ENCODE data around the gene PATJ. TPM values are rescaled to one million over a fixed set of nuclear protein-coding genes. Genes with fewer than 3 reads are reported as not detected.

The PATJ gene
- total and polyA plus RNA-seq, 2 experiments from 2014 or later = 35.3 to 68.4 TPM

GRCh38 chr1:61953076-61953789, 211.0 kb downstream of the PATJ start:
- ATAC-seq = no peak
- peak overlapping the region; percentile 61; the same call in 2 of the 3 replicates for H3K4me3 Mint-ChIP-seq
- Histone ChIP-seq H3K4me2 (peak overlapping the region; percentile 39; the same call in 1 of the 2 replicates), H3K4me3 (no peak overlapping the region), H4K20me1 (replicated peaks; ENCODE audit: insufficient read depth) (no peaks in the 10 kb centered on the region), H3K27ac (ENCODE audit: low read depth) (peak overlapping the region; percentile 94), H3F3A (replicated peaks; ENCODE audit: low read depth) (no peaks in the 10 kb centered on the region), H2AFZ (no peak overlapping the region), H3K9me2 (ENCODE audit: insufficient read depth) (no peaks in the 10 kb centered on the region), H3K4me1 (ENCODE audit: insufficient read depth) (peaks cover 49% of the 10 kb centered on the region), H3K27me3 (ENCODE audit: insufficient read depth) (no peaks in the 10 kb centered on the region), H3K36me3 (ENCODE audit: insufficient read depth) (no peaks in the 10 kb centered on the region), H3K79me2 (replicated peaks; ENCODE audit: insufficient read depth) (no peaks in the 10 kb centered on the region)
- no peaks in the 10 kb centered on the region for H3K9me3 Mint-ChIP-seq
- no peaks in the 10 kb centered on the region; the same call in 2 of the 3 replicates for H3K36me3 Mint-ChIP-seq (ENCODE audit: low read depth)
- peaks cover 56% of the 10 kb centered on the region for H3K4me1 Mint-ChIP-seq
- no peaks in the 10 kb centered on the region for H3K27me3 Mint-ChIP-seq (ENCODE audit: insufficient read depth, low read depth, poor library complexity)
- H3K27ac Mint-ChIP-seq = peak overlapping the region; percentile 88
- no peak for DNase-seq (ENCODE audit: low spot score)
- no peak for TF ChIP-seq ZNF331 (CRISPR knock-in tag; IDR thresholded peaks at IDR 0.05; ENCODE audit: low read depth)
- TF ChIP-seq NANOG (IDR thresholded peaks at IDR 0.05; ENCODE audit: borderline replicate concordance) = no peak
- TF ChIP-seq EZH2 (IDR thresholded peaks at IDR 0.05; ENCODE audit: low read depth, unreplicated experiment) = no peak
- TF ChIP-seq EZH2phosphoT487 (IDR thresholded peaks at IDR 0.05; ENCODE audit: unreplicated experiment) = no peak
- no peak for TF ChIP-seq CREB1 (CRISPR knock-in tag; IDR thresholded peaks at IDR 0.05; ENCODE audit: low read depth)
- TF ChIP-seq, protein P1, sequence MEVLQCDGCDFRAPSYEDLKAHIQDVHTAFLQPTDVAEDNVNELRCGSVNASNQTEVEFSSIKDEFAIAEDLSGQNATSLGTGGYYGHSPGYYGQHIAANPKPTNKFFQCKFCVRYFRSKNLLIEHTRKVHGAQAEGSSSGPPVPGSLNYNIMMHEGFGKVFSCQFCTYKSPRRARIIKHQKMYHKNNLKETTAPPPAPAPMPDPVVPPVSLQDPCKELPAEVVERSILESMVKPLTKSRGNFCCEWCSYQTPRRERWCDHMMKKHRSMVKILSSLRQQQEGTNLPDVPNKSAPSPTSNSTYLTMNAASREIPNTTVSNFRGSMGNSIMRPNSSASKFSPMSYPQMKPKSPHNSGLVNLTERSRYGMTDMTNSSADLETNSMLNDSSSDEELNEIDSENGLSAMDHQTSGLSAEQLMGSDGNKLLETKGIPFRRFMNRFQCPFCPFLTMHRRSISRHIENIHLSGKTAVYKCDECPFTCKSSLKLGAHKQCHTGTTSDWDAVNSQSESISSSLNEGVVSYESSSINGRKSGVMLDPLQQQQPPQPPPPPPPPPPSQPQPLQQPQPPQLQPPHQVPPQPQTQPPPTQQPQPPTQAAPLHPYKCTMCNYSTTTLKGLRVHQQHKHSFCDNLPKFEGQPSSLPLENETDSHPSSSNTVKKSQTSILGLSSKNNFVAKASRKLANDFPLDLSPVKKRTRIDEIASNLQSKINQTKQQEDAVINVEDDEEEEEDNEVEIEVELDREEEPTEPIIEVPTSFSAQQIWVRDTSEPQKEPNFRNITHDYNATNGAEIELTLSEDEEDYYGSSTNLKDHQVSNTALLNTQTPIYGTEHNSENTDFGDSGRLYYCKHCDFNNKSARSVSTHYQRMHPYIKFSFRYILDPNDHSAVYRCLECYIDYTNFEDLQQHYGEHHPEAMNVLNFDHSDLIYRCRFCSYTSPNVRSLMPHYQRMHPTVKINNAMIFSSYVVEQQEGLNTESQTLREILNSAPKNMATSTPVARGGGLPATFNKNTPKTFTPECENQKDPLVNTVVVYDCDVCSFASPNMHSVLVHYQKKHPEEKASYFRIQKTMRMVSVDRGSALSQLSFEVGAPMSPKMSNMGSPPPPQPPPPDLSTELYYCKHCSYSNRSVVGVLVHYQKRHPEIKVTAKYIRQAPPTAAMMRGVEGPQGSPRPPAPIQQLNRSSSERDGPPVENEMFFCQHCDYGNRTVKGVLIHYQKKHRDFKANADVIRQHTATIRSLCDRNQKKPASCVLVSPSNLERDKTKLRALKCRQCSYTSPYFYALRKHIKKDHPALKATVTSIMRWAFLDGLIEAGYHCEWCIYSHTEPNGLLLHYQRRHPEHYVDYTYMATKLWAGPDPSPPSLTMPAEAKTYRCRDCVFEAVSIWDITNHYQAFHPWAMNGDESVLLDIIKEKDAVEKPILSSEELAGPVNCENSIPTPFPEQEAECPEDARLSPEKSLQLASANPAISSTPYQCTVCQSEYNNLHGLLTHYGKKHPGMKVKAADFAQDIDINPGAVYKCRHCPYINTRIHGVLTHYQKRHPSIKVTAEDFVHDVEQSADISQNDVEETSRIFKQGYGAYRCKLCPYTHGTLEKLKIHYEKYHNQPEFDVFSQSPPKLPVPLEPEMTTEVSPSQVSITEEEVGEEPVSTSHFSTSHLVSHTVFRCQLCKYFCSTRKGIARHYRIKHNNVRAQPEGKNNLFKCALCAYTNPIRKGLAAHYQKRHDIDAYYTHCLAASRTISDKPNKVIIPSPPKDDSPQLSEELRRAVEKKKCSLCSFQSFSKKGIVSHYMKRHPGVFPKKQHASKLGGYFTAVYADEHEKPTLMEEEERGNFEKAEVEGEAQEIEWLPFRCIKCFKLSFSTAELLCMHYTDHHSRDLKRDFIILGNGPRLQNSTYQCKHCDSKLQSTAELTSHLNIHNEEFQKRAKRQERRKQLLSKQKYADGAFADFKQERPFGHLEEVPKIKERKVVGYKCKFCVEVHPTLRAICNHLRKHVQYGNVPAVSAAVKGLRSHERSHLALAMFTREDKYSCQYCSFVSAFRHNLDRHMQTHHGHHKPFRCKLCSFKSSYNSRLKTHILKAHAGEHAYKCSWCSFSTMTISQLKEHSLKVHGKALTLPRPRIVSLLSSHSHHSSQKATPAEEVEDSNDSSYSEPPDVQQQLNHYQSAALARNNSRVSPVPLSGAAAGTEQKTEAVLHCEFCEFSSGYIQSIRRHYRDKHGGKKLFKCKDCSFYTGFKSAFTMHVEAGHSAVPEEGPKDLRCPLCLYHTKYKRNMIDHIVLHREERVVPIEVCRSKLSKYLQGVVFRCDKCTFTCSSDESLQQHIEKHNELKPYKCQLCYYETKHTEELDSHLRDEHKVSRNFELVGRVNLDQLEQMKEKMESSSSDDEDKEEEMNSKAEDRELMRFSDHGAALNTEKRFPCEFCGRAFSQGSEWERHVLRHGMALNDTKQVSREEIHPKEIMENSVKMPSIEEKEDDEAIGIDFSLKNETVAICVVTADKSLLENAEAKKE (CRISPR knock-in tag; IDR thresholded peaks at IDR 0.05) = no peak
- no peak for TF ChIP-seq ZNF114 (CRISPR knock-in tag; IDR thresholded peaks at IDR 0.05)
- TF ChIP-seq, protein P2, sequence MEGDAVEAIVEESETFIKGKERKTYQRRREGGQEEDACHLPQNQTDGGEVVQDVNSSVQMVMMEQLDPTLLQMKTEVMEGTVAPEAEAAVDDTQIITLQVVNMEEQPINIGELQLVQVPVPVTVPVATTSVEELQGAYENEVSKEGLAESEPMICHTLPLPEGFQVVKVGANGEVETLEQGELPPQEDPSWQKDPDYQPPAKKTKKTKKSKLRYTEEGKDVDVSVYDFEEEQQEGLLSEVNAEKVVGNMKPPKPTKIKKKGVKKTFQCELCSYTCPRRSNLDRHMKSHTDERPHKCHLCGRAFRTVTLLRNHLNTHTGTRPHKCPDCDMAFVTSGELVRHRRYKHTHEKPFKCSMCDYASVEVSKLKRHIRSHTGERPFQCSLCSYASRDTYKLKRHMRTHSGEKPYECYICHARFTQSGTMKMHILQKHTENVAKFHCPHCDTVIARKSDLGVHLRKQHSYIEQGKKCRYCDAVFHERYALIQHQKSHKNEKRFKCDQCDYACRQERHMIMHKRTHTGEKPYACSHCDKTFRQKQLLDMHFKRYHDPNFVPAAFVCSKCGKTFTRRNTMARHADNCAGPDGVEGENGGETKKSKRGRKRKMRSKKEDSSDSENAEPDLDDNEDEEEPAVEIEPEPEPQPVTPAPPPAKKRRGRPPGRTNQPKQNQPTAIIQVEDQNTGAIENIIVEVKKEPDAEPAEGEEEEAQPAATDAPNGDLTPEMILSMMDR (conservative IDR thresholded peaks at IDR 0.05; ENCODE audit: low read depth in 2 of 2) = no peak
- TF ChIP-seq JUNB (IDR thresholded peaks at IDR 0.05; ENCODE audit: unreplicated experiment) = no peak
- TF ChIP-seq REST (IDR thresholded peaks at IDR 0.05; ENCODE audit: unreplicated experiment) = no peak
- no peak for TF ChIP-seq ETS1 (IDR thresholded peaks at IDR 0.05)
- TF ChIP-seq POLR2AphosphoS5 (IDR thresholded peaks at IDR 0.05; ENCODE audit: low read depth) = no peak
